ENCODE measurements around the gene RNU7-1.

The RNU7-1 gene

GRCh38 chr12:6954316-6955107 is 10.9 kb downstream of the RNU7-1 start:
- DNase-seq: no peak

- DNase-seq: no peak
Observed at GRCh38 chr12:6955108-6956020, 11.7 kb downstream of the RNU7-1 start.

GRCh38 chr12:6956021-6956727 is 12.6 kb downstream of the RNU7-1 start:
- no peak for DNase-seq

- DNase-seq: peak; percentile 62
Observed at GRCh38 chr12:6957151-6957701, 13.6 kb downstream of the RNU7-1 start.

- no peak for DNase-seq
Observed at GRCh38 chr12:6957741-6958608, 14.4 kb downstream of the RNU7-1 start.

GRCh38 chr12:6958609-6959057 is 15.0 kb downstream of the RNU7-1 start:
- no peak for DNase-seq

GRCh38 chr12:6959058-6959804 is 15.6 kb downstream of the RNU7-1 start:
- DNase-seq: peak; percentile 89

- DNase-seq: no peak
Observed at GRCh38 chr12:6959805-6960592, 16.4 kb downstream of the RNU7-1 start.

GRCh38 chr12:6960593-6961277 is 17.1 kb downstream of the RNU7-1 start:
- no peak for DNase-seq

- peak; percentile 98 for DNase-seq
Observed at GRCh38 chr12:6961278-6961694, 17.7 kb downstream of the RNU7-1 start.

- no peak for DNase-seq
Observed at GRCh38 chr12:6961695-6962284, 18.2 kb downstream of the RNU7-1 start.

GRCh38 chr12:6962285-6963015 is 18.8 kb downstream of the RNU7-1 start:
- DNase-seq: no peak

GRCh38 chr12:6963016-6963731 is 19.6 kb downstream of the RNU7-1 start:
- no peak for DNase-seq

GRCh38 chr12:6963791-6964413 is 20.3 kb downstream of the RNU7-1 start:
- DNase-seq: no peak

GRCh38 chr12:6964605-6965025 is 21.0 kb downstream of the RNU7-1 start:
- DNase-seq: no peak

- DNase-seq: peak; percentile 89
Observed at GRCh38 chr12:6965026-6965661, 21.5 kb downstream of the RNU7-1 start.

- no peak for DNase-seq
Observed at GRCh38 chr12:6965714-6966113, 22.1 kb downstream of the RNU7-1 start.

All from CD4-positive, alpha-beta T cell treated with Interleukin-4 for 4 hours (primary cell).